SK-N-SH treated with all-trans-retinoic acid at 6 μM for 48 hours (cell line): ENCODE measurements around the gene TGFBR3.

ENCODE experiments used
- ATAC-seq: fragments of 200-7000 bp; cut with Tn5 transposase; 3 replicates; pipeline ENCODE4 v1.9.1; 2020; ENCODE audit warnings: mild to moderate bottlenecking, moderate library complexity
- ARNTL ChIP-seq: fragments of 450-650 bp; formaldehyde crosslinking; IDR thresholded peaks from 2 replicates; pipeline ENCODE4 v1.5.0; 2020; ENCODE audit warnings: low read depth, mild to moderate bottlenecking, moderate library complexity, borderline replicate concordance
- BACH2 ChIP-seq: fragments of 250-450 bp; sonication (Bioruptor Pico); IDR thresholded peaks from 2 replicates; pipeline ENCODE4 v1.9.0; 2021; ENCODE audit warnings: mild to moderate bottlenecking, borderline replicate concordance
- CREB5 ChIP-seq: fragments of 250-450 bp; sonication (Bioruptor Pico); IDR thresholded peaks from 2 replicates; pipeline ENCODE4 v1.5.1; 2020; ENCODE audit warnings: low read depth, mild to moderate bottlenecking, moderate library complexity
- CSDC2 ChIP-seq: fragments of 250-450 bp; sonication (Bioruptor Pico); IDR thresholded peaks from 2 replicates; pipeline ENCODE4 v1.5.0; 2020; ENCODE audit warnings: mild to moderate bottlenecking, moderate library complexity
- ESRRG ChIP-seq: fragments of 250-450 bp; sonication (Bioruptor Pico); IDR thresholded peaks from 2 replicates; pipeline ENCODE4 v1.6.1; 2021; ENCODE audit warnings: mild to moderate bottlenecking
- GLIS3 ChIP-seq: fragments of 250-450 bp; sonication (Bioruptor Pico); IDR thresholded peaks from 2 replicates; pipeline ENCODE4 v1.5.0; 2020; ENCODE audit warnings: mild to moderate bottlenecking, moderate library complexity
- ISL1 ChIP-seq: fragments of 250-450 bp; sonication (Bioruptor Pico); IDR thresholded peaks from 2 replicates; pipeline ENCODE4 v2.1.2; 2022; ENCODE audit warnings: mild to moderate bottlenecking, moderate library complexity
- OSR1 ChIP-seq: fragments of 250-450 bp; sonication (Bioruptor Pico); IDR thresholded peaks from 2 replicates; pipeline ENCODE4 v1.8.0; 2022; ENCODE audit warnings: moderate library complexity, mild to moderate bottlenecking, inconsistent platforms
- PPARA ChIP-seq: fragments of 250-450 bp; sonication (Bioruptor Pico); IDR thresholded peaks from 2 replicates; pipeline ENCODE4 v1.5.0; 2020; ENCODE audit warnings: mild to moderate bottlenecking, borderline replicate concordance
- RARB ChIP-seq: fragments of 250-450 bp; sonication (Bioruptor Pico); IDR thresholded peaks from 2 replicates; pipeline ENCODE4 v1.8.0; 2021; ENCODE audit warnings: mild to moderate bottlenecking, moderate library complexity
- SNAI2 ChIP-seq: fragments of 250-450 bp; sonication (Bioruptor Pico); IDR thresholded peaks from 2 replicates; pipeline ENCODE4 v1.5.0; 2020; ENCODE audit warnings: mild to moderate bottlenecking, moderate library complexity
- TCF4 ChIP-seq: fragments of 250-450 bp; sonication (Bioruptor Pico); IDR thresholded peaks from 2 replicates; pipeline ENCODE4 v1.8.0; 2021; ENCODE audit warnings: mild to moderate bottlenecking, moderate library complexity, borderline replicate concordance
- TOX ChIP-seq: fragments of 250-450 bp; sonication (Bioruptor Pico); IDR thresholded peaks from 2 replicates; pipeline ENCODE4 v1.8.0; 2021; ENCODE audit warnings: mild to moderate bottlenecking, moderate library complexity, borderline replicate concordance
- ZC3H10 ChIP-seq: fragments of 250-450 bp; sonication (Bioruptor Pico); IDR thresholded peaks from 2 replicates; pipeline ENCODE4 v1.5.1; 2021; ENCODE audit warnings: mild to moderate bottlenecking, moderate library complexity
- ZFP3 ChIP-seq: fragments of 250-450 bp; sonication (Bioruptor Pico); IDR thresholded peaks from 2 replicates; pipeline ENCODE4 v1.5.0; 2020; ENCODE audit warnings: mild to moderate bottlenecking, moderate library complexity
- ZFP30 ChIP-seq: fragments of 450-650 bp; formaldehyde crosslinking; IDR thresholded peaks from 2 replicates; pipeline ENCODE4 v1.5.0; 2022; ENCODE audit warnings: mild to moderate bottlenecking, moderate library complexity
- ZNF565 ChIP-seq: fragments of 450-650 bp; formaldehyde crosslinking; conservative IDR thresholded peaks from 2 replicates; pipeline ENCODE4 v1.5.0; 2020; ENCODE audit warnings: low read depth, mild to moderate bottlenecking, moderate library complexity
- ZNF70 ChIP-seq: fragments of 450-650 bp; formaldehyde crosslinking; IDR thresholded peaks from 2 replicates; pipeline ENCODE4 v1.5.0; 2020; ENCODE audit warnings: mild to moderate bottlenecking, moderate library complexity
- ZNF8 ChIP-seq: fragments of 450-650 bp; formaldehyde crosslinking; IDR thresholded peaks from 2 replicates; pipeline ENCODE4 v1.5.0; 2020; ENCODE audit warnings: mild to moderate bottlenecking, moderate library complexity
- TF ChIP-seq, protein P1 (sequence below): fragments of 250-450 bp; sonication (Bioruptor Pico); IDR thresholded peaks from 2 replicates; pipeline ENCODE4 v1.8.0; 2020; ENCODE audit warnings: mild to moderate bottlenecking, moderate library complexity, borderline replicate concordance
- TF ChIP-seq, protein P2 (sequence below): fragments of 250-450 bp; sonication (Bioruptor Pico); IDR thresholded peaks from 2 replicates; pipeline ENCODE4 v1.5.1; 2021; ENCODE audit warnings: mild to moderate bottlenecking, moderate library complexity
- TF ChIP-seq, protein P3 (sequence below): fragments of 250-450 bp; sonication (Bioruptor Pico); IDR thresholded peaks from 2 replicates; pipeline ENCODE4 v1.8.0; 2021; ENCODE audit warnings: low read depth, mild to moderate bottlenecking, moderate library complexity, borderline replicate concordance
- TF ChIP-seq, protein P4 (sequence below): fragments of 250-450 bp; sonication (Bioruptor Pico); IDR thresholded peaks from 2 replicates; pipeline ENCODE4 v1.5.0; 2020; ENCODE audit warnings: mild to moderate bottlenecking, moderate library complexity

TGFBR3 gene

GRCh38 chr1:91735266-91735845, 150.6 kb downstream of the TGFBR3 start:
- ATAC-seq: no peak
- TF ChIP-seq, protein P1, sequence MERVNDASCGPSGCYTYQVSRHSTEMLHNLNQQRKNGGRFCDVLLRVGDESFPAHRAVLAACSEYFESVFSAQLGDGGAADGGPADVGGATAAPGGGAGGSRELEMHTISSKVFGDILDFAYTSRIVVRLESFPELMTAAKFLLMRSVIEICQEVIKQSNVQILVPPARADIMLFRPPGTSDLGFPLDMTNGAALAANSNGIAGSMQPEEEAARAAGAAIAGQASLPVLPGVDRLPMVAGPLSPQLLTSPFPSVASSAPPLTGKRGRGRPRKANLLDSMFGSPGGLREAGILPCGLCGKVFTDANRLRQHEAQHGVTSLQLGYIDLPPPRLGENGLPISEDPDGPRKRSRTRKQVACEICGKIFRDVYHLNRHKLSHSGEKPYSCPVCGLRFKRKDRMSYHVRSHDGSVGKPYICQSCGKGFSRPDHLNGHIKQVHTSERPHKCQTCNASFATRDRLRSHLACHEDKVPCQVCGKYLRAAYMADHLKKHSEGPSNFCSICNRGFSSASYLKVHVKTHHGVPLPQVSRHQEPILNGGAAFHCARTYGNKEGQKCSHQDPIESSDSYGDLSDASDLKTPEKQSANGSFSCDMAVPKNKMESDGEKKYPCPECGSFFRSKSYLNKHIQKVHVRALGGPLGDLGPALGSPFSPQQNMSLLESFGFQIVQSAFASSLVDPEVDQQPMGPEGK (CRISPR knock-in tag): no peak
- no peak for TF ChIP-seq ZNF8 (CRISPR knock-in tag)
- TF ChIP-seq ARNTL (CRISPR knock-in tag): no peak
- no peak for TF ChIP-seq ZNF70 (CRISPR knock-in tag)
- no peak for TF ChIP-seq TCF4 (CRISPR knock-in tag)
- TF ChIP-seq ZFP30 (CRISPR knock-in tag): no peak
- no peak for TF ChIP-seq ZC3H10 (CRISPR knock-in tag)
- TF ChIP-seq CREB5 (CRISPR knock-in tag): no peak
- TF ChIP-seq SNAI2 (CRISPR knock-in tag): no peak
- no peak for TF ChIP-seq ZNF565 (CRISPR knock-in tag)
- no peak for TF ChIP-seq PPARA (CRISPR knock-in tag)
- TF ChIP-seq ZFP3 (CRISPR knock-in tag): no peak
- TF ChIP-seq TOX (CRISPR knock-in tag): no peak
- no peak for TF ChIP-seq GLIS3
- no peak for TF ChIP-seq RARB (CRISPR knock-in tag)
- TF ChIP-seq, protein P2, sequence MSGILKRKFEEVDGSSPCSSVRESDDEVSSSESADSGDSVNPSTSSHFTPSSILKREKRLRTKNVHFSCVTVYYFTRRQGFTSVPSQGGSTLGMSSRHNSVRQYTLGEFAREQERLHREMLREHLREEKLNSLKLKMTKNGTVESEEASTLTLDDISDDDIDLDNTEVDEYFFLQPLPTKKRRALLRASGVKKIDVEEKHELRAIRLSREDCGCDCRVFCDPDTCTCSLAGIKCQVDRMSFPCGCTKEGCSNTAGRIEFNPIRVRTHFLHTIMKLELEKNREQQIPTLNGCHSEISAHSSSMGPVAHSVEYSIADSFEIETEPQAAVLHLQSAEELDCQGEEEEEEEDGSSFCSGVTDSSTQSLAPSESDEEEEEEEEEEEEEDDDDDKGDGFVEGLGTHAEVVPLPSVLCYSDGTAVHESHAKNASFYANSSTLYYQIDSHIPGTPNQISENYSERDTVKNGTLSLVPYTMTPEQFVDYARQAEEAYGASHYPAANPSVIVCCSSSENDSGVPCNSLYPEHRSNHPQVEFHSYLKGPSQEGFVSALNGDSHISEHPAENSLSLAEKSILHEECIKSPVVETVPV (CRISPR knock-in tag): no peak
- no peak for TF ChIP-seq CSDC2 (CRISPR knock-in tag)
- TF ChIP-seq OSR1 (CRISPR knock-in tag): no peak
- TF ChIP-seq BACH2: no peak
- TF ChIP-seq, protein P3, sequence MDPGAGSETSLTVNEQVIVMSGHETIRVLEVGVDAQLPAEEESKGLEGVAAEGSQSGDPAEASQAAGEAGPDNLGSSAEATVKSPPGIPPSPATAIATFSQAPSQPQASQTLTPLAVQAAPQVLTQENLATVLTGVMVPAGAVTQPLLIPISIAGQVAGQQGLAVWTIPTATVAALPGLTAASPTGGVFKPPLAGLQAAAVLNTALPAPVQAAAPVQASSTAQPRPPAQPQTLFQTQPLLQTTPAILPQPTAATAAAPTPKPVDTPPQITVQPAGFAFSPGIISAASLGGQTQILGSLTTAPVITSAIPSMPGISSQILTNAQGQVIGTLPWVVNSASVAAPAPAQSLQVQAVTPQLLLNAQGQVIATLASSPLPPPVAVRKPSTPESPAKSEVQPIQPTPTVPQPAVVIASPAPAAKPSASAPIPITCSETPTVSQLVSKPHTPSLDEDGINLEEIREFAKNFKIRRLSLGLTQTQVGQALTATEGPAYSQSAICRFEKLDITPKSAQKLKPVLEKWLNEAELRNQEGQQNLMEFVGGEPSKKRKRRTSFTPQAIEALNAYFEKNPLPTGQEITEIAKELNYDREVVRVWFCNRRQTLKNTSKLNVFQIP (CRISPR knock-in tag): no peak
- TF ChIP-seq, all 23 proteins: peak for 0

- no peak for ATAC-seq
- TF ChIP-seq TCF4 (CRISPR knock-in tag) (no peak), TOX (CRISPR knock-in tag) (no peak), ZNF8 (CRISPR knock-in tag) (no peak), ESRRG (no peak), ZC3H10 (CRISPR knock-in tag) (no peak), ZNF70 (CRISPR knock-in tag) (no peak), RARB (CRISPR knock-in tag) (no peak), ARNTL (CRISPR knock-in tag) (no peak), ZFP3 (CRISPR knock-in tag) (no peak), GLIS3 (no peak), CSDC2 (CRISPR knock-in tag) (no peak), ISL1 (CRISPR knock-in tag) (no peak), SNAI2 (CRISPR knock-in tag) (no peak), ZNF565 (CRISPR knock-in tag) (no peak), OSR1 (CRISPR knock-in tag) (no peak), ZFP30 (CRISPR knock-in tag) (no peak)
- TF ChIP-seq, protein P3 (CRISPR knock-in tag): no peak
- TF ChIP-seq, protein P4, sequence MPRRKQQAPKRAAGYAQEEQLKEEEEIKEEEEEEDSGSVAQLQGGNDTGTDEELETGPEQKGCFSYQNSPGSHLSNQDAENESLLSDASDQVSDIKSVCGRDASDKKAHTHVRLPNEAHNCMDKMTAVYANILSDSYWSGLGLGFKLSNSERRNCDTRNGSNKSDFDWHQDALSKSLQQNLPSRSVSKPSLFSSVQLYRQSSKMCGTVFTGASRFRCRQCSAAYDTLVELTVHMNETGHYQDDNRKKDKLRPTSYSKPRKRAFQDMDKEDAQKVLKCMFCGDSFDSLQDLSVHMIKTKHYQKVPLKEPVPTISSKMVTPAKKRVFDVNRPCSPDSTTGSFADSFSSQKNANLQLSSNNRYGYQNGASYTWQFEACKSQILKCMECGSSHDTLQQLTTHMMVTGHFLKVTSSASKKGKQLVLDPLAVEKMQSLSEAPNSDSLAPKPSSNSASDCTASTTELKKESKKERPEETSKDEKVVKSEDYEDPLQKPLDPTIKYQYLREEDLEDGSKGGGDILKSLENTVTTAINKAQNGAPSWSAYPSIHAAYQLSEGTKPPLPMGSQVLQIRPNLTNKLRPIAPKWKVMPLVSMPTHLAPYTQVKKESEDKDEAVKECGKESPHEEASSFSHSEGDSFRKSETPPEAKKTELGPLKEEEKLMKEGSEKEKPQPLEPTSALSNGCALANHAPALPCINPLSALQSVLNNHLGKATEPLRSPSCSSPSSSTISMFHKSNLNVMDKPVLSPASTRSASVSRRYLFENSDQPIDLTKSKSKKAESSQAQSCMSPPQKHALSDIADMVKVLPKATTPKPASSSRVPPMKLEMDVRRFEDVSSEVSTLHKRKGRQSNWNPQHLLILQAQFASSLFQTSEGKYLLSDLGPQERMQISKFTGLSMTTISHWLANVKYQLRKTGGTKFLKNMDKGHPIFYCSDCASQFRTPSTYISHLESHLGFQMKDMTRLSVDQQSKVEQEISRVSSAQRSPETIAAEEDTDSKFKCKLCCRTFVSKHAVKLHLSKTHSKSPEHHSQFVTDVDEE (CRISPR knock-in tag): no peak
- TF ChIP-seq, protein P1 (CRISPR knock-in tag): no peak
Observed at GRCh38 chr1:91734761-91735160, 151.2 kb downstream of the TGFBR3 start.
